Suprapubic skin (tissue), 4 donors: ENCODE results near the gene CMTM1. TPM values are rescaled to one million over a fixed set of nuclear protein-coding genes. Genes with fewer than 3 reads are reported as not detected.

Source experiments
- DNase-seq, 2 donors: peaks; one replicate each; pipeline ENCODE4 v3.0.0-alpha.2; 2019; ENCODE audit warnings: low spot score in 2 of 2
- H3K27ac ChIP-seq: fragments of 200-600 bp; sonication (generic); one replicate; pipeline ENCODE4 v1.5.1; 2019
- H3K27me3 ChIP-seq: fragments of 200-600 bp; sonication (generic); one replicate; pipeline ENCODE4 v1.5.1; 2019
- H3K36me3 ChIP-seq: fragments of 200-600 bp; sonication (generic); one replicate; pipeline ENCODE4 v1.5.1; 2019
- H3K4me1 ChIP-seq: fragments of 200-600 bp; sonication (generic); one replicate; pipeline ENCODE4 v1.5.1; 2019
- H3K4me3 ChIP-seq: fragments of 200-600 bp; sonication (generic); one replicate; pipeline ENCODE4 v1.5.1; 2019; ENCODE audit warnings: mild to moderate bottlenecking
- H3K9me3 ChIP-seq: fragments of 200-600 bp; sonication (generic); one replicate; pipeline ENCODE4 v1.5.1; 2019
- CTCF ChIP-seq, 2 donors: fragments of 200-600 bp in 1 of 2; fragments of 450-650 bp in 1 of 2; sonication (generic) in 1 of 2; IDR thresholded peaks; one replicate each; pipeline ENCODE4 v1.5.1; 2016 to 2019; ENCODE audit warnings: antibody characterized with exemption in 2 of 2, mild to moderate bottlenecking in 1 of 2, moderate library complexity in 1 of 2
- EP300 ChIP-seq: sonication (generic); formaldehyde crosslinking; IDR thresholded peaks from one replicate; pipeline ENCODE4 v1.6.1; 2017; ENCODE audit warnings: antibody characterized with exemption
- POLR2A ChIP-seq, 2 donors: fragments of 450-650 bp; IDR thresholded peaks; one replicate each; pipeline ENCODE4 v1.6.1; 2017; ENCODE audit warnings: antibody characterized with exemption in 2 of 2, mild to moderate bottlenecking in 2 of 2, moderate library complexity in 2 of 2
- POLR2AphosphoS5 ChIP-seq, 3 donors: sonication (generic); formaldehyde crosslinking; IDR thresholded peaks; one replicate each; pipeline ENCODE4 v1.6.1; 2017; ENCODE audit warnings: antibody characterized with exemption in 3 of 3
- WGBS: methylation state at CpG from one replicate; pipeline ENCODE4 v1.1.5; 2018; 5-methylcytosine and 5-hydroxymethylcytosine counted together
- total RNA-seq, 4 donors: library from RNA; depleted of rRNA; stranded (reverse); fragments of >200 nt; gene quantifications; one replicate each; pipeline ENCODE4 v1.1.0, GENCODE V29; 2016

CMTM1 gene
- total RNA-seq, 4 donors from 2014 or later = 0.97 to 1.6 (median 1.5) TPM

- Histone ChIP-seq H3K9me3 (no peaks in the 10 kb centered on the region), H3K4me3 (no peak overlapping the region), H3K36me3 (no peaks in the 10 kb centered on the region), H3K27ac (no peak overlapping the region), H3K27me3 (no peaks in the 10 kb centered on the region), H3K4me1 (no peaks in the 10 kb centered on the region)
- 85% methylated on average over 4 of the region's 4 CpGs for WGBS
- DNase-seq = no peak
- no peak for TF ChIP-seq CTCF (IDR thresholded peaks at IDR 0.05)
- TF ChIP-seq POLR2AphosphoS5 (IDR thresholded peaks at IDR 0.05) = no peak
- no peak for TF ChIP-seq EP300
- TF ChIP-seq POLR2A (IDR thresholded peaks at IDR 0.05) = no peak
These were observed 33.5 kb downstream of the CMTM1 start for GRCh38 chr16:66599726-66600125.

DNA sequence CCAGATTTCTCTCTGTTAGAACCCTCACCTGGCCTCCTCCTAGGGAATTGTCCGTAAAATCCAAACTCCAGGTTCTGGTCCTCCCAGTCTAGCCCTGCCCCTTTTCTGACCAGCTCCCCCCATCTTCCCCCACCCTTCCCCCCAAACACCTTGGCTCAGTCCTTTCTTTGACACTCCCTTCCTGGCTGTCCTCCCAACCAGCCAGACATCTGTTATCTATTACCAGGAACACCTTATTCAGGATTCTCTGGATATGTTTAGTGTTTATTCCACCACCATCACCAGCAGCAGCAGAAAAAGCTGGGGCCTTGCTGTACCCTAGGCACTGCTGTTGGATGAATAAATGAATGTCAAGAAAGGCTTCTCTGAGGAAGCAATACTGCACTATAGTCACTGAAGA lies 34.2 kb downstream of the CMTM1 start:
- no peak for DNase-seq
- Histone ChIP-seq H3K9me3 (no peaks in the 10 kb centered on the region), H3K36me3 (no peaks in the 10 kb centered on the region), H3K27ac (no peak overlapping the region), H3K4me1 (peaks cover 4% of the 10 kb centered on the region), H3K27me3 (no peaks in the 10 kb centered on the region), H3K4me3 (no peak overlapping the region)
- TF ChIP-seq CTCF (IDR thresholded peaks at IDR 0.05) (no peak), EP300 (no peak), POLR2A (IDR thresholded peaks at IDR 0.05) (no peak), POLR2AphosphoS5 (IDR thresholded peaks at IDR 0.05) (no peak)
- WGBS = 95% methylated on average over 1 of the region's 1 CpG

GRCh38 chr16:66601471-66601870 lies 35.2 kb downstream of the CMTM1 start:
- Histone ChIP-seq H3K4me3 (no peak overlapping the region), H3K27me3 (no peaks in the 10 kb centered on the region), H3K9me3 (no peaks in the 10 kb centered on the region), H3K36me3 (no peaks in the 10 kb centered on the region), H3K27ac (no peak overlapping the region), H3K4me1 (peaks cover 14% of the 10 kb centered on the region)
- WGBS = no CpG with 5 or more reads among the region's 5 CpGs
- DNase-seq = no peak
- TF ChIP-seq EP300 = no peak
- TF ChIP-seq CTCF (IDR thresholded peaks at IDR 0.05) = no peak
- TF ChIP-seq POLR2AphosphoS5 (IDR thresholded peaks at IDR 0.05) = no peak
- no peak for TF ChIP-seq POLR2A (IDR thresholded peaks at IDR 0.05)

- H3K36me3 ChIP-seq = no peaks in the 10 kb centered on the region
- H3K27ac ChIP-seq = peak overlapping the region; percentile 81
- WGBS = 13% methylated on average over 32 of the region's 32 CpGs
- peak overlapping the region; percentile 69 for H3K4me3 ChIP-seq
- H3K4me1 ChIP-seq = peaks cover 29% of the 10 kb centered on the region
- peak in 1 of 2 donors; percentile 80 for DNase-seq
- TF ChIP-seq POLR2AphosphoS5 (IDR thresholded peaks at IDR 0.05) (no peak), EP300 (no peak), CTCF (IDR thresholded peaks at IDR 0.05) (no peak), POLR2A (IDR thresholded peaks at IDR 0.05) (no peak)
- H3K9me3 ChIP-seq = no peaks in the 10 kb centered on the region
- H3K27me3 ChIP-seq = no peaks in the 10 kb centered on the region
These were observed 37.5 kb downstream of the CMTM1 start for GRCh38 chr16:66603537-66604375.

DNA sequence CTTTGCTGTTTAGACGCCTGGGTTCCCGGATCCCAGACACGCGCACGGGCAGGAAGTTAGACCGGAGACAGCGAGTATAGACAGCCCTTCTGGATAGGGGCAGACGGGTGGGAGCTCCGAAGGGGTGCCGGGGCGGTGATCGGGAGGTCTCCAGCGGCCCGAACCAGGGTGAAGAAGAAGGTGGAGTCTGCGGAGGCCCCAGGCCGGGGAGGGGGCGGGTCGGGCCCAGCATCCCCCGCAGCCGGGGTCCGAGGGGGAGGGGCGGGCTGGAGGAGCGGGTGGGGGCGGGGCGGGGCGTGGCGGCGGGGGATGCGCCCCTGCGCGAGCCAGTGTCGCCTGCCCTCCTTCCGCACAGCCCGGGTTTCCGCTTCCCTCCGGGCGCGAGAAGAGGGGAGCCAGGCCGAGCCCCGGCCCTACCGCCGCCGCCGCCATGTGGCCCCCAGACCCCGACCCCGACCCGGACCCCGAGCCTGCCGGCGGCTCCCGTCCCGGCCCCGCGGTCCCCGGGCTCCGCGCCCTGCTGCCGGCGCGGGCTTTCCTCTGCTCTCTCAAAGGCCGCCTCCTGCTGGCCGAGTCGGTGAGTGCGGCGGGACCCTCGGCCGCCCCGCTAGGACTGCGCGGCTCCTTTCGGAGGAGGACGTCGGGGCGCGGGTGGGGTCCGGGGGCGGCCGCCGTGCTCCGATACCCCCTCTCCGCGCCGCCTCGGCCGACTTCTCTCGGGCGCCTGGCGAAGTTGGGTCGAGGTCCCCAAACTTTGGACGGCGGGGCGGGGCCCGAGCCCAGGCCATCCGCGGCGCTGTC lies 38.3 kb downstream of the CMTM1 start, which contains the start of gene CMTM3:
CMTM3 (plus strand) TSS at position 329 of the 801 bp plus-strand sequence; CDS start at position 431, 102 bp downstream.
- TF ChIP-seq EP300 (no peak), POLR2AphosphoS5 (IDR thresholded peaks at IDR 0.05) (no peak), POLR2A (IDR thresholded peaks at IDR 0.05) (no peak), CTCF (IDR thresholded peaks at IDR 0.05) (peak; percentile 34 to 78)
- H3K4me1 ChIP-seq = peaks cover 33% of the 10 kb centered on the region
- DNase-seq = no peak

More for the DNA sequence above, 38.3 kb downstream of the CMTM1 start, which contains the start of gene CMTM3:
- WGBS = 0% methylated on average over 12 of the region's 96 CpGs
- Histone ChIP-seq H3K36me3 (peaks cover 7% of the 10 kb centered on the region), H3K27ac (peak within 1 kb of the TSS; percentile 81), H3K9me3 (no peaks in the 10 kb centered on the region), H3K4me3 (peak within 1 kb of the TSS; percentile 69), H3K27me3 (no peaks in the 10 kb centered on the region)
